Mesenchymal stem cell (in vitro differentiated cells and primary cell): ENCODE measurements around the gene HSD17B3.

Source experiments
- DNase-seq: peaks from one replicate; pipeline ENCODE4 v3.0.0-alpha.2; 2013
- H2AFZ ChIP-seq: one replicate; pipeline ENCODE4 v1.6.1; 2013; ENCODE audit warnings: low read depth, mild to moderate bottlenecking, control low read depth, inconsistent platforms, low read length, moderate library complexity
- H2AK5ac ChIP-seq: 2 replicates; pipeline ENCODE4 v1.6.1; 2013; ENCODE audit warnings: low read length, moderate library complexity, mild to moderate bottlenecking, inconsistent platforms; ENCODE audit not compliant: severe bottlenecking
- H2BK120ac ChIP-seq: one replicate; pipeline ENCODE4 v1.6.1; 2013; ENCODE audit warnings: low read depth, mild to moderate bottlenecking, inconsistent platforms, low read length, moderate library complexity
- H2BK12ac ChIP-seq, 2 experiments: one replicate each; pipeline ENCODE4 v1.6.1; 2013; ENCODE audit warnings: inconsistent platforms in 2 of 2, low read length in 2 of 2, mild to moderate bottlenecking in 2 of 2, moderate library complexity in 2 of 2, control low read depth in 1 of 2
- H2BK15ac ChIP-seq: one replicate; pipeline ENCODE4 v1.6.1; 2013; ENCODE audit warnings: mild to moderate bottlenecking, low read depth, inconsistent platforms; ENCODE audit not compliant: poor library complexity, severe bottlenecking
- H2BK5ac ChIP-seq: 2 replicates; pipeline ENCODE4 v1.6.1; 2013; ENCODE audit warnings: low read depth, mild to moderate bottlenecking, low read length, control low read depth, inconsistent platforms; ENCODE audit not compliant: poor library complexity, severe bottlenecking
- H3K14ac ChIP-seq, 2 experiments: one replicate each; pipeline ENCODE4 v1.6.1; 2013; ENCODE audit warnings: inconsistent platforms in 2 of 2, low read length in 2 of 2, control low read depth in 1 of 2, mild to moderate bottlenecking in 1 of 2, moderate library complexity in 1 of 2
- H3K18ac ChIP-seq, 2 experiments: one replicate each; pipeline ENCODE4 v1.6.1; 2013; ENCODE audit warnings: inconsistent platforms in 2 of 2, low read length in 2 of 2, control low read depth in 1 of 2, low read depth in 1 of 2, mild to moderate bottlenecking in 1 of 2
- H3K23ac ChIP-seq, 2 experiments: one replicate each; pipeline ENCODE4 v1.6.1; 2013; ENCODE audit warnings: inconsistent platforms in 2 of 2, low read length in 2 of 2, mild to moderate bottlenecking in 2 of 2, moderate library complexity in 2 of 2, control low read depth in 1 of 2
- H3K27ac ChIP-seq: 2 replicates; pipeline ENCODE4 v1.5.1; 2013; ENCODE audit warnings: mild to moderate bottlenecking, moderate library complexity, low read length, control low read depth, inconsistent platforms; ENCODE audit not compliant: poor library complexity, severe bottlenecking
- H3K27me3 ChIP-seq, 2 experiments: 2 replicates each; pipeline versions ENCODE4 v1.6.1 to v1.7.0; 2013; ENCODE audit warnings: low read length in 2 of 2, mild to moderate bottlenecking in 2 of 2, moderate library complexity in 2 of 2, control low read depth in 1 of 2, inconsistent platforms in 1 of 2; ENCODE audit not compliant: control insufficient read depth in 1 of 2, insufficient read depth in 1 of 2
- H3K36me3 ChIP-seq, 2 experiments: 2 replicates each; pipeline versions ENCODE4 v1.6.1 to v1.7.0; 2013; ENCODE audit warnings: low read length in 2 of 2, control low read depth in 1 of 2, inconsistent platforms in 1 of 2, low read depth in 1 of 2, mild to moderate bottlenecking in 1 of 2; ENCODE audit not compliant: insufficient read depth in 2 of 2, control insufficient read depth in 1 of 2
- H3K4ac ChIP-seq, 2 experiments: one replicate each; pipeline ENCODE4 v1.6.1; 2013; ENCODE audit warnings: inconsistent platforms in 2 of 2, low read length in 2 of 2, mild to moderate bottlenecking in 2 of 2, moderate library complexity in 2 of 2, control low read depth in 1 of 2, low read depth in 1 of 2
- H3K4me1 ChIP-seq: 2 replicates; pipeline ENCODE4 v1.6.1; 2013; ENCODE audit warnings: low read depth, low read length, control low read depth; ENCODE audit not compliant: control insufficient read depth, insufficient read depth
- H3K4me2 ChIP-seq: 2 replicates; pipeline ENCODE4 v1.6.1; 2013; ENCODE audit warnings: low read length, mild to moderate bottlenecking, inconsistent platforms; ENCODE audit not compliant: poor library complexity, severe bottlenecking
- H3K4me3 ChIP-seq, 2 experiments: 2 replicates each; pipeline versions ENCODE4 v1.5.1 to v1.7.0; 2013; ENCODE audit warnings: low read length in 2 of 2, mild to moderate bottlenecking in 2 of 2, control low read depth in 1 of 2, low read depth in 1 of 2; ENCODE audit not compliant: insufficient read depth in 1 of 2
- H3K79me1 ChIP-seq: replicated peaks from 2 replicates; pipeline ENCODE4 v1.6.1; 2013; ENCODE audit warnings: mild to moderate bottlenecking, control low read depth, low read length, inconsistent platforms; ENCODE audit not compliant: poor library complexity, severe bottlenecking
- H3K9ac ChIP-seq: 2 replicates; pipeline ENCODE4 v1.7.0; 2013; ENCODE audit warnings: mild to moderate bottlenecking, low read length, moderate library complexity
- H3K9me3 ChIP-seq: 2 replicates; pipeline ENCODE4 v1.7.0; 2013; ENCODE audit warnings: mild to moderate bottlenecking, low read length; ENCODE audit not compliant: control insufficient read depth
- H4K8ac ChIP-seq: one replicate; pipeline ENCODE4 v1.6.1; 2013; ENCODE audit warnings: inconsistent platforms, mild to moderate bottlenecking, low read length, moderate library complexity
- H4K91ac ChIP-seq: one replicate; pipeline ENCODE4 v1.6.1; 2013; ENCODE audit warnings: mild to moderate bottlenecking, low read length, inconsistent platforms
- WGBS: methylation state at CpG from one replicate; pipeline ENCODE4 v1.1.7; 2013; ENCODE audit warnings: mixed read lengths; 5-methylcytosine and 5-hydroxymethylcytosine counted together

HSD17B3 gene

GRCh38 chr9:96321515-96321914, 19.5 kb upstream of the HSD17B3 start:
- H2AFZ ChIP-seq, result no peak overlapping the region

GRCh38 chr9:96320749-96321280, 18.8 kb upstream of the HSD17B3 start:
- Histone ChIP-seq H3K9me3 (no peaks in the 10 kb centered on the region), H3K23ac (no peak overlapping the region), H2BK5ac (no peak overlapping the region), H2BK12ac (no peak overlapping the region), H3K4me3 (no peak overlapping the region), H3K4me1 (peaks cover 1% of the 10 kb centered on the region), H3K4me2 (no peak overlapping the region), H2BK15ac (no peak overlapping the region), H3K36me3 (peaks cover 26 to 39% of the 10 kb centered on the region in 2 experiments), H4K91ac (no peak overlapping the region), H3K27ac (no peak overlapping the region), H3K27me3 (no peaks in the 10 kb centered on the region), H3K14ac (no peak overlapping the region), H3K9ac (no peak overlapping the region), H4K8ac (no peak overlapping the region), H3K4ac (no peak overlapping the region), H2BK120ac (no peak overlapping the region), H3K79me1 (peaks cover 1% of the 10 kb centered on the region), H3K18ac (no peak overlapping the region), H2AFZ (no peak overlapping the region), H2AK5ac (no peak overlapping the region)
- DNase-seq, result no peak
- 88% methylated on average over 8 of the region's 8 CpGs for WGBS

More at GRCh38 chr9:96321515-96321914, 19.5 kb upstream of the HSD17B3 start:
- H4K91ac ChIP-seq, result no peak overlapping the region
- H3K4ac ChIP-seq, result no peak overlapping the region
- no peak overlapping the region for H2BK120ac ChIP-seq
- H3K9me3 ChIP-seq, result no peaks in the 10 kb centered on the region
- H3K4me3 ChIP-seq, result no peak overlapping the region
- H3K9ac ChIP-seq, result no peak overlapping the region
- H3K27ac ChIP-seq, result no peak overlapping the region
- no peak overlapping the region for H3K4me2 ChIP-seq
- H3K23ac ChIP-seq, result no peak overlapping the region
- no peak overlapping the region for H4K8ac ChIP-seq
- 97% methylated on average over 6 of the region's 7 CpGs for WGBS
- no peak overlapping the region for H3K18ac ChIP-seq
- DNase-seq, result no peak
- H2AK5ac ChIP-seq, result no peak overlapping the region
- H2BK12ac ChIP-seq, result no peak overlapping the region
- no peak overlapping the region for H3K14ac ChIP-seq
- no peak overlapping the region for H2BK15ac ChIP-seq
- H3K36me3 ChIP-seq, result peaks cover 26 to 39% of the 10 kb centered on the region in 2 experiments
- no peak overlapping the region for H2BK5ac ChIP-seq
- peaks cover 1% of the 10 kb centered on the region for H3K4me1 ChIP-seq
- peaks cover 1% of the 10 kb centered on the region for H3K79me1 ChIP-seq
- no peaks in the 10 kb centered on the region for H3K27me3 ChIP-seq

DNA sequence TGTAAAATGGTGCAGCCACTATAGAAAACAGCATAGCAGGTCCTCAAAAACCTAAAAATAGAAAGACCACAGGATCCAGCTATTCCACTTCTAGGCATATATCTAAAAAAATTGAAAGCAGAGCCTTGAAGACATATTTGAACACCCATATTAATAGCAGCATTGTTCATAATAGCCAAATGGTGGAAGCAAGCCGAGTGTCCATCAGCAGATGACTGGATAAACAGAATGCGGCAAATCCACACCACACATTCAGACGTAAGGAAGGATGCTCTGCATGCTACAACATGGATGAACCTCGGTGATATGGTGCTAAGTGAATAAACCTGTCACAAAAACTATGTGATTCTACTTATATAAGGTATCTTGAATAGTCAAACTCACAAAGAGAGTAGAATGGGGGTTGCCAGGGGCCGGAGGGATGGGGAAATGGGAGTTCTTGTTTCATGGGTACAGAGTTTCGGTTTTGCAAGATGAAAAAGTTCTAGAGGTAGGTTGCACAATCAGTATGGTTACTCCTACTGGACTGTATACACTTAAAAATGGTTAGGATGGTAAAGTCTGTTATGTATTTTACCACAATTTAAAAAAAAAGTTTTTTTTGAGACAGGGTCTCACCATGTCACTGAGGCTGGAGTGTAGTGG, 17.1 kb upstream of the HSD17B3 start:
- Histone ChIP-seq H3K14ac (no peak overlapping the region), H3K79me1 (peaks cover 1% of the 10 kb centered on the region), H2BK5ac (no peak overlapping the region), H2AFZ (no peak overlapping the region), H3K36me3 (peaks cover 23 to 35% of the 10 kb centered on the region in 2 experiments), H3K9ac (no peak overlapping the region), H3K18ac (no peak overlapping the region), H4K91ac (no peak overlapping the region), H3K9me3 (peaks cover under 1% of the 10 kb centered on the region), H2BK15ac (no peak overlapping the region), H3K23ac (no peak overlapping the region), H3K4me1 (peaks cover 1% of the 10 kb centered on the region), H3K4me2 (no peak overlapping the region), H3K27me3 (no peaks in the 10 kb centered on the region), H2BK120ac (no peak overlapping the region), H3K4me3 (no peak overlapping the region), H3K4ac (no peak overlapping the region), H4K8ac (no peak overlapping the region), H2AK5ac (no peak overlapping the region), H3K27ac (no peak overlapping the region), H2BK12ac (no peak overlapping the region)
- 83% methylated on average over 5 of the region's 6 CpGs for WGBS
- no peak for DNase-seq

DNA sequence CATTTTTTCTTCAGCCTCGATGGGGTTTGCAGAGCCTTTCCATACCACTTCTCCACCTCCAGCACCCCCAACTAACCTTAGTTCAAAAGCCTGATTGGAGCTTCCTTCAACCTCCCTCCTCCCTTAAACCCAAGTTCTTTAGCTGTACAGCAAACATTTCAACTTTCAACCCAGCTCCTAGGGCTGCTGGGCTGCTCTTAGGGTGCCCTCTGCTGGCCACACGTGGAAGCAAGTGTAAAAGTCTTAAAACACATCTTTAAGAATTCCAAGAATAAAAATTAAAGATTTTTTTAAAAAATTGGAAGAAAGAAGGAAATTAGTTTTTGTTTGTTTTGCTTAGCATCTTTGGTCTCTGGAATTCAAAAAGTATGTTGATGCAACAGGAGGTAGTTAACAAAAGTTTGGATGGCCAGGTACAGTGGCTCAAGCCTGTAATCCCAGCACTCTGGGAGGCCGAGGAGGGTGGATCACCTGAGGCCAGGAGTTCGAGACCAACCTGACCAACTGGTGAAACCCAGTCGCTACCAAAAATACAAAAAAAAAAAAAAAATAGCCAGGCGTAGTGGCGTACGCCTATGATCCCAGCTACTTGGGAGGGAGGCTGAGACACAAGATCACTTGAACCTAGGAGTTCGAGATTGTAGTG, 15.5 kb upstream of the HSD17B3 start:
- 69% methylated on average over 8 of the region's 9 CpGs for WGBS
- no peak overlapping the region for H3K4me3 ChIP-seq

More for the DNA sequence above, 15.5 kb upstream of the HSD17B3 start:
- no peak overlapping the region for H2AK5ac ChIP-seq
- H2BK120ac ChIP-seq, result no peak overlapping the region
- peaks cover 20 to 37% of the 10 kb centered on the region in 2 experiments for H3K36me3 ChIP-seq
- peaks cover 13% of the 10 kb centered on the region for H3K9me3 ChIP-seq
- H2BK15ac ChIP-seq, result no peak overlapping the region
- H3K9ac ChIP-seq, result no peak overlapping the region
- peaks cover 1% of the 10 kb centered on the region for H3K79me1 ChIP-seq
- peak; percentile 67 for DNase-seq
- no peak overlapping the region for H3K27ac ChIP-seq
- no peak overlapping the region for H2AFZ ChIP-seq
- H3K27me3 ChIP-seq, result no peaks in the 10 kb centered on the region
- no peak overlapping the region for H2BK5ac ChIP-seq
- no peak overlapping the region for H3K4me2 ChIP-seq
- H3K23ac ChIP-seq, result no peak overlapping the region
- no peak overlapping the region for H3K4ac ChIP-seq
- no peak overlapping the region for H3K18ac ChIP-seq
- H3K4me1 ChIP-seq, result peaks cover 1% of the 10 kb centered on the region
- no peak overlapping the region for H3K14ac ChIP-seq
- no peak overlapping the region for H4K91ac ChIP-seq
- no peak overlapping the region for H2BK12ac ChIP-seq
- H4K8ac ChIP-seq, result no peak overlapping the region
